B cell (primary cell): ENCODE data around the gene ZNF749. TPM values are rescaled to one million over a fixed set of nuclear protein-coding genes. Genes with fewer than 3 reads are reported as not detected.

Source experiments
- ATAC-seq: fragments of 200-7000 bp; cut with Tn5 transposase; one replicate; pipeline ENCODE4 v1.10.0; 2021; ENCODE audit warnings: low read depth, mild to moderate bottlenecking, moderate number of reproducible peaks, moderate library complexity
- CTCF ChIA-PET: fragments of 350-600 bp; sonication (Branson Sonifier 250); formaldehyde crosslinking; loops from one replicate; lab custom pipeline; 2021; ENCODE audit warnings: antibody characterized with exemption, inconsistent platforms; lab: Charles Lee
- POLR2A ChIA-PET: fragments of 350-600 bp; sonication (Branson Sonifier 250); formaldehyde crosslinking; loops from one replicate; lab custom pipeline; 2021; ENCODE audit warnings: antibody characterized with exemption; lab: Charles Lee
- DNase-seq: peaks from one replicate; pipeline ENCODE4 v3.0.0; 2013
- H2AFZ ChIP-seq: 2 replicates; pipeline ENCODE4 v1.6.1; 2012; ENCODE audit warnings: mild to moderate bottlenecking, low read depth, low read length; ENCODE audit not compliant: insufficient read depth, poor library complexity, severe bottlenecking
- H3K27ac ChIP-seq, 2 donors: 1 replicate in 1 of 2; 2 replicates in 1 of 2; pipeline ENCODE4 v1.5.1; 2012 to 2013; ENCODE audit warnings: low read length in 2 of 2, mild to moderate bottlenecking in 2 of 2, moderate library complexity in 1 of 2
- H3K27me3 ChIP-seq, 4 experiments: fragments of 200-600 bp in 1 of 4; sonication (generic) in 1 of 4; replicated peaks in 1 of 4; 1 replicate in 2 of 4; 2 replicates in 2 of 4; pipeline versions ENCODE4 v1.6.1 to v1.7.0; 2013 to 2016; ENCODE audit warnings: low read length in 3 of 4, mild to moderate bottlenecking in 2 of 4, mixed read lengths in 1 of 4, moderate library complexity in 1 of 4; ENCODE audit not compliant: insufficient read depth in 4 of 4, control insufficient read depth in 3 of 4; ENCODE audit errors: control extremely low read depth in 1 of 4
- H3K36me3 ChIP-seq, 2 experiments: replicated peaks in 1 of 2; 1 replicate in 1 of 2; 2 replicates in 1 of 2; pipeline versions ENCODE4 v1.6.1 to v1.7.1; 2013; ENCODE audit warnings: low read length in 1 of 2; ENCODE audit not compliant: insufficient read depth in 2 of 2, control insufficient read depth in 1 of 2; ENCODE audit errors: control extremely low read depth in 1 of 2, extremely low read depth in 1 of 2
- H3K4me1 ChIP-seq, 2 donors: fragments of 200-600 bp in 1 of 2; sonication (generic) in 1 of 2; 1 replicate in 1 of 2; 2 replicates in 1 of 2; pipeline versions ENCODE4 v1.5.1 to v1.6.1; 2013 to 2017; ENCODE audit warnings: low read length in 2 of 2; ENCODE audit not compliant: control insufficient read depth in 2 of 2, insufficient read depth in 2 of 2
- H3K4me2 ChIP-seq: replicated peaks from 2 replicates; pipeline ENCODE3; 2012; ENCODE audit warnings: mild to moderate bottlenecking, low read depth, low read length; ENCODE audit not compliant: poor library complexity, severe bottlenecking
- H3K4me3 ChIP-seq, 5 experiments: fragments of 200-600 bp in 1 of 5; sonication (generic) in 1 of 5; 1 replicate in 3 of 5; 2 replicates in 2 of 5; pipeline versions ENCODE4 v1.5.1 to v1.7.0; 2011 to 2016; ENCODE audit warnings: low read length in 4 of 5, mild to moderate bottlenecking in 4 of 5, low read depth in 2 of 5, control low read depth in 1 of 5, moderate library complexity in 1 of 5; ENCODE audit not compliant: insufficient read depth in 1 of 5; ENCODE audit errors: control extremely low read depth in 1 of 5, extremely low read depth in 1 of 5
- H3K79me2 ChIP-seq: fragments of 200-600 bp; sonication (generic); one replicate; pipeline ENCODE4 v1.6.0; 2016; ENCODE audit warnings: low read length; ENCODE audit not compliant: control insufficient read depth, insufficient read depth
- H3K9ac ChIP-seq: fragments of 200-600 bp; sonication (generic); 2 replicates; pipeline ENCODE4 v1.6.1; 2017; ENCODE audit warnings: mild to moderate bottlenecking, low read length, moderate library complexity
- H3K9me3 ChIP-seq, 3 donors: one replicate each; pipeline versions ENCODE4 v1.6.1 to v1.7.1; 2013; ENCODE audit warnings: low read length in 2 of 3; ENCODE audit not compliant: control insufficient read depth in 2 of 3, insufficient read depth in 1 of 3; ENCODE audit errors: control extremely low read depth in 1 of 3
- H4K20me1 ChIP-seq: 2 replicates; pipeline ENCODE4 v1.6.0; 2012; ENCODE audit warnings: mild to moderate bottlenecking, low read length; ENCODE audit not compliant: insufficient read depth, control insufficient read depth, poor library complexity, severe bottlenecking
- H3K27ac Mint-ChIP-seq: one replicate; pipeline ENCODE4 v1.8.0; 2021; ENCODE audit warnings: mixed read lengths
- H3K27me3 Mint-ChIP-seq: one replicate; pipeline ENCODE4 v1.8.0; 2021; ENCODE audit warnings: mixed read lengths
- H3K4me1 Mint-ChIP-seq: one replicate; pipeline ENCODE4 v1.8.0; 2021; ENCODE audit warnings: mixed read lengths
- H3K4me3 Mint-ChIP-seq: one replicate; pipeline ENCODE4 v1.8.0; 2021; ENCODE audit warnings: mixed read lengths
- H3K9me3 Mint-ChIP-seq: one replicate; pipeline ENCODE4 v1.8.0; 2022; ENCODE audit warnings: mixed read lengths; ENCODE audit not compliant: insufficient read depth
- CTCF ChIP-seq: fragments of 200-600 bp; IDR thresholded peaks from one replicate; pipeline ENCODE4 v1.8.0; 2022; ENCODE audit warnings: antibody characterized with exemption, mild to moderate bottlenecking
- EZH2 ChIP-seq: IDR thresholded peaks from 2 replicates; pipeline ENCODE4 v1.6.1; 2012; ENCODE audit warnings: borderline replicate concordance, low read depth, mild to moderate bottlenecking, moderate library complexity, low read length; ENCODE audit not compliant: insufficient read depth, poor library complexity, severe bottlenecking
- WGBS: methylation state at CpG from one replicate; pipeline ENCODE4 v1.1.5; 2013; ENCODE audit warnings: missing lambda C conversion rate; ENCODE audit not compliant: insufficient coverage; 5-methylcytosine and 5-hydroxymethylcytosine counted together
- intact Hi-C: fragments of 100-400 bp; cut with micrococcal nuclease; formaldehyde crosslinking; loops from one replicate; pipeline ENCODE4 v1.10.0; 2022
- polyA plus RNA-seq: library from polyadenylated mRNA; depleted of rRNA; stranded (reverse); fragments of >200 nt; gene quantifications from 2 replicates; pipeline ENCODE4 v1.2.3, GENCODE V29; 2012
- total RNA-seq, 2 donors: library from RNA; stranded (reverse); fragments of 120-200 nt in 1 of 2; gene quantifications; 1 replicate in 1 of 2; 2 replicates in 1 of 2; pipeline versions ENCODE4 v1.2.3 to v1.2.4, GENCODE V29; 2013 to 2022

The ZNF749 gene
- total and polyA plus RNA-seq, 2 donors (not counting 1 experiment from before 2014, with no cell fraction given) = 9.3 to 20.1 TPM

- H3K27ac ChIP-seq = no peak overlapping the region
- no peaks in the 10 kb centered on the region for H3K27me3 ChIP-seq
- peaks cover 0 to 4% of the 10 kb centered on the region in 2 donors for H3K4me1 ChIP-seq
- H2AFZ ChIP-seq = no peak overlapping the region
- peaks cover 6 to 30% of the 10 kb centered on the region in 2 experiments for H3K36me3 ChIP-seq
- no peak overlapping the region for H3K4me2 ChIP-seq
- no peak overlapping the region for H3K4me3 ChIP-seq
- DNase-seq = no peak
- TF ChIP-seq CTCF (no peak), EZH2 (no peak)
- intact Hi-C loops = no loop called here
- no peaks in the 10 kb centered on the region for H4K20me1 ChIP-seq
- CTCF ChIA-PET = interaction anchor here (0.6 kb wide), 1 partner anchor 1137 kb away, joined by 3 read pairs; no protein-coding TSS in a partner anchor
- no peaks in the 10 kb centered on the region for H3K27me3 Mint-ChIP-seq
- H3K9ac ChIP-seq = no peak overlapping the region
- peaks cover 44% of the 10 kb centered on the region for H3K79me2 ChIP-seq
- peaks cover 0 to 35% (median 22%) of the 10 kb centered on the region in 3 donors for H3K9me3 ChIP-seq
- no peak for ATAC-seq
- WGBS = 45% methylated on average over 1 of the region's 5 CpGs
- no peak overlapping the region for H3K4me3 Mint-ChIP-seq
- POLR2A ChIA-PET = no interaction called here
- peaks cover 7% of the 10 kb centered on the region for H3K9me3 Mint-ChIP-seq
- H3K4me1 Mint-ChIP-seq = peaks cover 11% of the 10 kb centered on the region
- H3K27ac Mint-ChIP-seq = no peak overlapping the region
These were observed 8.1 kb downstream of the ZNF749 start for GRCh38 chr19:57443121-57443696.

GRCh38 chr19:57452307-57452706 is 17.2 kb downstream of the ZNF749 start:
- intact Hi-C loops = no loop called here
- Histone ChIP-seq H3K9ac (no peak overlapping the region), H3K4me3 (no peak overlapping the region), H3K4me2 (no peak overlapping the region), H2AFZ (no peak overlapping the region), H3K36me3 (peaks cover 0 to 5% of the 10 kb centered on the region in 2 experiments), H3K9me3 (peaks cover 0 to 11% (median 8%) of the 10 kb centered on the region in 3 donors), H3K4me1 (no peaks in the 10 kb centered on the region), H3K27ac (no peak overlapping the region), H4K20me1 (no peaks in the 10 kb centered on the region), H3K27me3 (no peaks in the 10 kb centered on the region), H3K79me2 (no peaks in the 10 kb centered on the region)
- Mint-ChIP-seq H3K27me3 (no peaks in the 10 kb centered on the region), H3K9me3 (peaks cover 7% of the 10 kb centered on the region), H3K4me3 (no peak overlapping the region), H3K27ac (no peak overlapping the region), H3K4me1 (no peaks in the 10 kb centered on the region)
- no peak for ATAC-seq
- TF ChIP-seq EZH2 (no peak), CTCF (no peak)
- CTCF ChIA-PET = no interaction called here
- DNase-seq = no peak
- WGBS = no CpG with 5 or more reads among the region's 3 CpGs
- POLR2A ChIA-PET = no interaction called here
